Keratinocyte (primary cell): ENCODE results near the gene ABCD1.

Experiments
- EZH2 ChIP-seq: IDR thresholded peaks from one replicate; pipeline ENCODE4 v1.6.1; 2012; ENCODE audit warnings: inconsistent platforms, mild to moderate bottlenecking, low read length, moderate library complexity
- TF ChIP-seq, protein P1 (sequence below), 3 experiments: IDR thresholded peaks in 1 of 3; conservative IDR thresholded peaks in 1 of 3; optimal IDR thresholded peaks in 1 of 3; 2 replicates in 2 of 3; 3 replicates in 1 of 3; pipeline versions ENCODE3 to v1.5.1; 2011; ENCODE audit warnings: low read length in 3 of 3, mild to moderate bottlenecking in 3 of 3, moderate library complexity in 2 of 3, control low read depth in 1 of 3, inconsistent platforms in 1 of 3; ENCODE audit not compliant: insufficient read depth in 2 of 3; ENCODE audit errors: extremely low read depth in 1 of 3

DNA sequence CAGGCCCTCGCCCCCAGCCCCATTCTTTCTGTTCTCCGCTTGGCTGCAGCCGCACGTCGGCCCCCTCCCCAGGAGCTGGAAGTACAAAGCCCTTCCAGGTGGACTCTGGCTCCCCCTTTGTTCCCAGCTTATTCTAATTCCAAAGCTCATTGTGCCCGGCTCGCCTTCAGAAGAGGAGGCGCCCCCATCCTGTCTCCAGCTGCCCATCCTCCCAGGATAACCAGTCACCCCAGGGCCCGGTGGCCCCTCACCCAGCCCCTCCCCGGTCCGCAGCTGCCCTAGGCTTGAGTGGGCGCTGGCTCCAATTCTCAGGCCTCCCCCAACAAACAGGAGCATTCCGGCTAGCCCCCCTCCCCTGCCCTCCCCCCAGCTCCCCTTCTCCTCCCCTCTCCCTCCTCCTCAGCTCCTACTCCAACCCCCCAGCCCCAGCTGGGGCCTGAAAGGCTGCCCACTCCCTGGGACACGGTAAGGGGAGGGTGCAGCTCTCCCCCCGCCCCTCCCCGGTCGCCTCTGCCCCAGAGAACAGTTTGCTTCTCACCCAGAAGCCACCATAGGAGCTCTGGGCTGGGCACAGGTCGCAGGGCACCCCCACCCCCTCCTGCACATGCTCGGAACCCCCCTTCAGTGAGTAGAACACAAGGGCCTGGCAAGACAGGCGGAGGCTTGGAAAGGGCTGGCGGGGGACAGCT, 40.0 kb upstream of the ABCD1 start:
- TF ChIP-seq EZH2 = no peak
- TF ChIP-seq, protein P1, sequence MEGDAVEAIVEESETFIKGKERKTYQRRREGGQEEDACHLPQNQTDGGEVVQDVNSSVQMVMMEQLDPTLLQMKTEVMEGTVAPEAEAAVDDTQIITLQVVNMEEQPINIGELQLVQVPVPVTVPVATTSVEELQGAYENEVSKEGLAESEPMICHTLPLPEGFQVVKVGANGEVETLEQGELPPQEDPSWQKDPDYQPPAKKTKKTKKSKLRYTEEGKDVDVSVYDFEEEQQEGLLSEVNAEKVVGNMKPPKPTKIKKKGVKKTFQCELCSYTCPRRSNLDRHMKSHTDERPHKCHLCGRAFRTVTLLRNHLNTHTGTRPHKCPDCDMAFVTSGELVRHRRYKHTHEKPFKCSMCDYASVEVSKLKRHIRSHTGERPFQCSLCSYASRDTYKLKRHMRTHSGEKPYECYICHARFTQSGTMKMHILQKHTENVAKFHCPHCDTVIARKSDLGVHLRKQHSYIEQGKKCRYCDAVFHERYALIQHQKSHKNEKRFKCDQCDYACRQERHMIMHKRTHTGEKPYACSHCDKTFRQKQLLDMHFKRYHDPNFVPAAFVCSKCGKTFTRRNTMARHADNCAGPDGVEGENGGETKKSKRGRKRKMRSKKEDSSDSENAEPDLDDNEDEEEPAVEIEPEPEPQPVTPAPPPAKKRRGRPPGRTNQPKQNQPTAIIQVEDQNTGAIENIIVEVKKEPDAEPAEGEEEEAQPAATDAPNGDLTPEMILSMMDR (optimal IDR thresholded peaks at IDR 0.05 in 1 of 3, IDR thresholded peaks at IDR 0.05 in 1 of 3, conservative IDR thresholded peaks at IDR 0.05 in 1 of 3; ENCODE audit: extremely low read depth in 1 of 3, insufficient read depth in 2 of 3, low read length in 3 of 3) = no peak
